ENCODE results near the gene NAA15.
A peak's percentile ranks its signal among the peaks of the same experiment; 100 is the strongest.
"Not testable (repeated sequence)": the region's sequence is repeated elsewhere in the genome, so short reads cannot be mapped to it uniquely, and the experiment has no call there.

Gene NAA15

GRCh38 chr4:139410312-139410711 is 109.0 kb downstream of the NAA15 start:
- Histone ChIP-seq H3K4me1 (ENCODE audit: control insufficient read depth, insufficient read depth, low read length, poor library complexity, severe bottlenecking) (no peaks in the 10 kb centered on the region), H3K27ac (ENCODE audit: low read depth, low read length, severe bottlenecking) (no peak overlapping the region), H3K4me3 (ENCODE audit: extremely low read depth, insufficient read depth, low read length, poor library complexity, severe bottlenecking) (no peak overlapping the region), H3K9me3 (ENCODE audit: control insufficient read depth, low read length) (peaks cover 7% of the 10 kb centered on the region), H3K36me3 (ENCODE audit: control insufficient read depth, insufficient read depth, low read length) (peaks cover 3% of the 10 kb centered on the region)

GRCh38 chr4:139414671-139415210 is 113.4 kb downstream of the NAA15 start:
- not testable (repeated sequence) for H3K4me1 ChIP-seq (ENCODE audit: control insufficient read depth, insufficient read depth, low read length, poor library complexity, severe bottlenecking); H3K27ac ChIP-seq (ENCODE audit: low read depth, low read length, severe bottlenecking); H3K36me3 ChIP-seq (ENCODE audit: control insufficient read depth, insufficient read depth, low read length); H3K9me3 ChIP-seq (ENCODE audit: control insufficient read depth, low read length); H3K4me3 ChIP-seq (ENCODE audit: extremely low read depth, insufficient read depth, low read length, poor library complexity, severe bottlenecking)
- 95 to 98% methylated on average over 6 of the region's 8 CpGs for WGBS, 2 experiments (ENCODE audit: insufficient coverage in 2 of 2)

DNA sequence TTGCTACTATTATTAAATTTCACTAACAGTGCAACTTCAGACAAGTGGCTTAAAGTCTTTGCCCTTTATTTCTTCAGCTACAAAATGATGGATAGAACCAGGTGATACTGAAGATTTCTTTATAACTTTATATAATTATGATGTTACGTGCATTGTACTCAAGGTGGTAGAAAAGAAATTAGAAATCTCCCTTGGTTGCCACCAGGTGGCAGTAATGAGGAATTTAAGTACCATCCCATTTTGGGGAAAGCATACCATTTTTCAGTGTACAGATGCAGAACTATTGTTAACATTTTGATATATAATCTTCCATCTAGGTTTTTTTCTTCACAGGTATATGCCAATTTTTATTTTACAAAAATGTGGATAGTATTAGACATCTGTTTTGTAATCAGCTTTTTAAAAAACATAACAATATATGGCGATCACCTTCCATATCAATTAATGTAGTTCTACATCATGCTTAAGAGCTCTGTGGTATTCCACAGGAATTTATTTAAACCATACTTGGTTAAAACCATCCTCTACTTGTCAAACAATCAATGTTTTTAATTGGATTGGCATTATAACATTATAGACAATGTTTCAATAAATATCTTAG is 114.9 kb downstream of the NAA15 start:
- H3K9me3 ChIP-seq (ENCODE audit: control insufficient read depth, low read length) = peaks cover 12% of the 10 kb centered on the region
- no CpG with 5 or more reads among the region's 2 CpGs for WGBS, 2 experiments (ENCODE audit: insufficient coverage in 2 of 2)

GRCh38 chr4:139419388-139419914 is 118.1 kb downstream of the NAA15 start:
- Histone ChIP-seq H3K4me1 (ENCODE audit: control insufficient read depth, insufficient read depth, low read length, poor library complexity, severe bottlenecking) (peaks cover 4% of the 10 kb centered on the region), H3K36me3 (ENCODE audit: control insufficient read depth, insufficient read depth, low read length) (peaks cover 7% of the 10 kb centered on the region), H3K9me3 (ENCODE audit: control insufficient read depth, low read length) (peaks cover 12% of the 10 kb centered on the region), H3K4me3 (ENCODE audit: extremely low read depth, insufficient read depth, low read length, poor library complexity, severe bottlenecking) (no peak overlapping the region), H3K27ac (ENCODE audit: low read depth, low read length, severe bottlenecking) (peak overlapping the region; percentile 60)
- WGBS, 2 experiments (ENCODE audit: insufficient coverage in 2 of 2) = 83% methylated on average over 1 of the region's 2 CpGs

More for the DNA sequence above, 114.9 kb downstream of the NAA15 start:
- H3K4me1 ChIP-seq (ENCODE audit: control insufficient read depth, insufficient read depth, low read length, poor library complexity, severe bottlenecking) = peaks cover 4% of the 10 kb centered on the region
- H3K36me3 ChIP-seq (ENCODE audit: control insufficient read depth, insufficient read depth, low read length) = peaks cover 7% of the 10 kb centered on the region
- H3K4me3 ChIP-seq (ENCODE audit: extremely low read depth, insufficient read depth, low read length, poor library complexity, severe bottlenecking) = no peak overlapping the region
- H3K27ac ChIP-seq (ENCODE audit: low read depth, low read length, severe bottlenecking) = no peak overlapping the region

DNA sequence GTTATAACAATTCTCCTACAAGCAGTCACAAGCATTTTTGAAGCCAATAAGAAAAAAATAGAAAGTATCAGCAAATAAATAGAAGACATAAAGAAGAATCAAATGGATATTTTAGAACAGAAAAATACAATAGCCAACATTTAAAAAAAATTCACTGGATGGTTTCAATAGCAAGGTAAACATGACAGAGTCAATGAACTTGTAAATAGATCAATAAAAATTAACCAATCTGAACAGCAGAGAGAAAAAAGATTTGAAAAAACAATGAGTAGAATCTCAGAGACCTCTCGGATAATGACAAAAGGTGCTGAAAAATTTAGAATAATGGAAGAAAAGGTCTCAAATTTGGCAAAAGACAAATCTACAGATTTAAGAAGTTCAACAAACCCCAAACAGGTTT is 119.3 kb downstream of the NAA15 start:
- Histone ChIP-seq H3K9me3 (ENCODE audit: control insufficient read depth, low read length) (peaks cover 5% of the 10 kb centered on the region), H3K4me3 (ENCODE audit: extremely low read depth, insufficient read depth, low read length, poor library complexity, severe bottlenecking) (no peak overlapping the region), H3K4me1 (ENCODE audit: control insufficient read depth, insufficient read depth, low read length, poor library complexity, severe bottlenecking) (peaks cover 4% of the 10 kb centered on the region), H3K27ac (ENCODE audit: low read depth, low read length, severe bottlenecking) (no peak overlapping the region), H3K36me3 (ENCODE audit: control insufficient read depth, insufficient read depth, low read length) (peaks cover 3% of the 10 kb centered on the region)
- no CpG with 5 or more reads among the region's 1 CpG for WGBS, 2 experiments (ENCODE audit: insufficient coverage in 2 of 2)

- 94 to 98% methylated on average over 13 to 23 of the region's 23 CpGs for WGBS, 2 experiments (ENCODE audit: insufficient coverage in 2 of 2)
- Histone ChIP-seq H3K27ac (ENCODE audit: low read depth, low read length, severe bottlenecking) (no peak overlapping the region), H3K4me3 (ENCODE audit: extremely low read depth, insufficient read depth, low read length, poor library complexity, severe bottlenecking) (no peak overlapping the region), H3K9me3 (ENCODE audit: control insufficient read depth, low read length) (peaks cover 10% of the 10 kb centered on the region), H3K36me3 (ENCODE audit: control insufficient read depth, insufficient read depth, low read length) (peaks cover 12% of the 10 kb centered on the region), H3K4me1 (ENCODE audit: control insufficient read depth, insufficient read depth, low read length, poor library complexity, severe bottlenecking) (peaks cover 4% of the 10 kb centered on the region)
Measured at GRCh38 chr4:139436122-139436521, 134.8 kb downstream of the NAA15 start.

DNA sequence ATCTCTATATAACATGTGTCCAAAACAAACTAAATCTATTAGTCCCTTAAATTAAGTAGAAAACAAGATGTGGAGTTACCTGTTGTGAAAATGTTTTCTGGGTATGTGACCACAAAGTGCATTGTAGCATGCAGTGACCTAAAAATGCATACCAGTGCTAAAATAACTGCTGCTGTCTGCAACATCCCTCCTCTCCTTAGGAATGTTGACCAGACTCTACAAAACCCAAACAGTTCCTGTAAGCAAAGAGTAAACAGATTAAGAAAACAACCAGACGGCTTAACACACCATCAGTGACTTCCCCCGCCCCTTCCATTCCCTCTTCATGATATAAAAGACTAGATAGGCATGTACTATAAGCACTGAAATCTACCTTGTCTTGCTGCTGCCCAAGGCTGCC is 136.8 kb downstream of the NAA15 start:
- Histone ChIP-seq H3K4me3 (ENCODE audit: extremely low read depth, insufficient read depth, low read length, poor library complexity, severe bottlenecking) (no peak overlapping the region), H3K27ac (ENCODE audit: low read depth, low read length, severe bottlenecking) (no peak overlapping the region), H3K9me3 (ENCODE audit: control insufficient read depth, low read length) (peaks cover 10% of the 10 kb centered on the region), H3K36me3 (ENCODE audit: control insufficient read depth, insufficient read depth, low read length) (peaks cover 12% of the 10 kb centered on the region), H3K4me1 (ENCODE audit: control insufficient read depth, insufficient read depth, low read length, poor library complexity, severe bottlenecking) (peaks cover 4% of the 10 kb centered on the region)
- 100% methylated on average over 1 of the region's 2 CpGs; no CpG with 5 or more reads in 1 of the 2 experiments for WGBS, 2 experiments (ENCODE audit: insufficient coverage in 2 of 2)

DNA sequence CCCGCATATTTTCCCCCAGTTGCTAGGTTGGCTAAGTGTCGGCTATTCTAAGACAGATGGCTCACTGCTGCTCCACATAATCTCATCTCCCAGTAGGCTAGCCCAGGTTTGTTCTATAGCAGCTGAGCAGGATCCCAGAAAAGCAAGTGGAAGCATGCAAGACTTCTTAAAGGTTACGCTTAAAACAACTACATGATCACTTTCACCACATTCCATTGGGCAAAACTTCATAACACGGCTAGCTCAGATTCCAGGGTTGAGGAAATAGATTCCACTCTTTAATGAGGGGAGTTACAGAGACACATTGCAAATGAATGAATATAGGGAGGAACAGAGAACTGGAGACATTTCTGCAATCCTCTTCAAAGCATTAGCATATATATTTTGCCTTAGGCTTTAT is 139.7 kb downstream of the NAA15 start:
- Histone ChIP-seq H3K27ac (ENCODE audit: low read depth, low read length, severe bottlenecking) (no peak overlapping the region), H3K36me3 (ENCODE audit: control insufficient read depth, insufficient read depth, low read length) (peaks cover 12% of the 10 kb centered on the region), H3K9me3 (ENCODE audit: control insufficient read depth, low read length) (peaks cover 10% of the 10 kb centered on the region), H3K4me1 (ENCODE audit: control insufficient read depth, insufficient read depth, low read length, poor library complexity, severe bottlenecking) (peaks cover 4% of the 10 kb centered on the region), H3K4me3 (ENCODE audit: extremely low read depth, insufficient read depth, low read length, poor library complexity, severe bottlenecking) (no peak overlapping the region)
- WGBS, 2 experiments (ENCODE audit: insufficient coverage in 2 of 2) = 100% methylated on average over 2 of the region's 4 CpGs; no CpG with 5 or more reads in 1 of the 2 experiments

DNA sequence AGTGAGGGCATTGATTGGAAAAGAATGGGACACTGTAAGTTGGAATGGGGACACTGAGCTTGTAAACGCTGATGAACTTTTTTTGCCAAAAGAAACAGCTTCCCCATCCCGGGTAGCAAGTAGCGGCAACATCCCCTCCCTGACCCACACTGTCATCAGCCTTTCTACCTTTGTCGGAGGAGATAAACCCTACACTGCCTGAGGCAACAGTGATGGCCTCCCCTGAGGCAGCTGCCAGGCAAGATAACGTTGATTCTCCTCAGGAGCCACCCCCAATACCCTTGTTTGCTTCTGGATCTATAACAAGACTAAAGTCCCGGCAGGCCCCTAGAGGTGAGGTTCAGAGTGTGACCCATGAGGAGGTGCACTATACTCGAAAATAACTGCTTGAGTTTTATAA is 142.4 kb downstream of the NAA15 start:
- H3K27ac ChIP-seq (ENCODE audit: low read depth, low read length, severe bottlenecking) = no peak overlapping the region
- H3K4me1 ChIP-seq (ENCODE audit: control insufficient read depth, insufficient read depth, low read length, poor library complexity, severe bottlenecking) = no peaks in the 10 kb centered on the region
- peaks cover 4% of the 10 kb centered on the region for H3K9me3 ChIP-seq (ENCODE audit: control insufficient read depth, low read length)
- no peaks in the 10 kb centered on the region for H3K36me3 ChIP-seq (ENCODE audit: control insufficient read depth, insufficient read depth, low read length)
- whole genome bisulfite sequencing, 2 experiments (ENCODE audit: insufficient coverage in 2 of 2) = 78 to 96% methylated on average over 4 to 6 of the region's 7 CpGs
- no peak overlapping the region for H3K4me3 ChIP-seq (ENCODE audit: extremely low read depth, insufficient read depth, low read length, poor library complexity, severe bottlenecking)

GRCh38 chr4:139444881-139445280 is 143.6 kb downstream of the NAA15 start:
- not testable (repeated sequence) for H3K9me3 ChIP-seq (ENCODE audit: control insufficient read depth, low read length); H3K4me3 ChIP-seq (ENCODE audit: extremely low read depth, insufficient read depth, low read length, poor library complexity, severe bottlenecking); H3K36me3 ChIP-seq (ENCODE audit: control insufficient read depth, insufficient read depth, low read length); H3K27ac ChIP-seq (ENCODE audit: low read depth, low read length, severe bottlenecking); H3K4me1 ChIP-seq (ENCODE audit: control insufficient read depth, insufficient read depth, low read length, poor library complexity, severe bottlenecking)
- 42 to 67% methylated on average over 2 to 3 of the region's 3 CpGs for WGBS, 2 experiments (ENCODE audit: insufficient coverage in 2 of 2)

GRCh38 chr4:139447078-139447477 is 145.8 kb downstream of the NAA15 start:
- not testable (repeated sequence) for H3K4me3 ChIP-seq (ENCODE audit: extremely low read depth, insufficient read depth, low read length, poor library complexity, severe bottlenecking); H3K27ac ChIP-seq (ENCODE audit: low read depth, low read length, severe bottlenecking); H3K4me1 ChIP-seq (ENCODE audit: control insufficient read depth, insufficient read depth, low read length, poor library complexity, severe bottlenecking); H3K9me3 ChIP-seq (ENCODE audit: control insufficient read depth, low read length)
- peaks cover 19% of the 10 kb centered on the region for H3K36me3 ChIP-seq (ENCODE audit: control insufficient read depth, insufficient read depth, low read length)
- 91 to 96% methylated on average over 4 of the region's 4 CpGs for WGBS, 2 experiments (ENCODE audit: insufficient coverage in 2 of 2)
